ENCODE measurements around the gene KIF5A. TPM values are rescaled to one million over a fixed set of nuclear protein-coding genes. Genes with fewer than 3 reads are reported as not detected.
"Not testable (repeated sequence)": the region's sequence is repeated elsewhere in the genome, so short reads cannot be mapped to it uniquely, and the experiment has no call there.

The KIF5A gene
- total RNA-seq, 1 donor from 2014 or later = 0.22 TPM

DNA sequence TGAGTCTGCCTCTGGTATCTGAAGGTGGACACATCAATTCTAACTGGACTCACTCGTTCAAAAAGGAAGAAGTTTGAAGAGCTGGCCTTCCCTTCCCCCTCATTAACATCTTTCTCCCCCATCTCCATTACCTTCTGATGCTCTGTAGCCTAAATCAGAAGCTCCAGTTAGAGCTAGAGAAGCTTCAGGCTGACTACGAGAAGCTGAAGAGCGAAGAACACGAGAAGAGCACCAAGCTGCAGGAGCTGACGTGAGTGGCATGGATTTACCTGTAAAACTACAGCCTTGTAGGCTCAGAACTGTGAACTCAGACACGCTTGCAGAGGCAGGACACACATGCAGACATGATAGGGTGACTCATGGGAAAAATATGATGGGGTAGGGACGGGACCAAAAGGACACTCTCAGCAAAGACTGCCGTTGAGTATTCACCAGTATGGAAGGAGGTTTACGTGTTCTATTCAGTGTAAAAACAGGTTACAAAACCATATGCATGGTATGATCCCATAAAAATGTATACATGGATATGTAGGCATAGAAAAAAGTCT lies 26.8 kb downstream of the KIF5A start:
- intact Hi-C loops (cut with DNase I) = no loop called here
- DNase-seq (ENCODE audit: low spot score) = peak; percentile 35

DNA sequence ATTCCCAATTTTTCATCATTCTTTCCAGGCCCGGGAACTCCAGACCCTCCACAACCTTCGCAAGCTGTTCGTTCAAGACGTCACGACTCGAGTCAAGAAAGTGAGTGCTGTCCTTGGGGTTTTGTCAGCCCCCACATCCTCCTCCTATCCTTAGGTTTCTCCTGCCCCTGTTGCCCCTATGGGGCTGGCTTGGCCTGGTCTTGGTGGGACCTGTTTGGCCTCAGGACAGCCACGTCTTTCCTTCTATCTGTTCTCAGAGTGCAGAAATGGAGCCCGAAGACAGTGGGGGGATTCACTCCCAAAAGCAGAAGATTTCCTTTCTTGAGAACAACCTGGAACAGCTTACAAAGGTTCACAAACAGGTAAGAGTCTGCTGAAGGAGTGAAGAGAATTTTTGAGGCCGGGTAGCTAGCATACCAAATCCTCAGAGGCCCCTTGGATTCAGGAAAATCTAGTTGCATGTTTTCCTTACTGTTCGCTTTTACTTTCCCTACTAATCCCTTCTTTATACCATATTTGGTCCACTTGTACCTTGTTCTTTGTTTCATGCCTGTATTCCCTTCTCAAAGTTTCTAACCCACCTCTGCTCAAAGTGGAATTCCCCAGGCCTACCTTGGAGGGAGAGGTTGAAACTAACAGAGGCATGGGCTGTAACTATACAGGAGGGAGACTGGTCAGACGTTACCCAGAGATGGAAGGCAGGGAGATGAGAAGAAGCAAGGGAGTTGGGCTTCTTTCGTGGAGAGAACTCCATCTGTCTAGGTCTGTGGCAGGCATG lies 28.3 kb downstream of the KIF5A start:
- intact Hi-C loops (cut with DNase I) = no loop called here
- DNase-seq (ENCODE audit: low spot score) = no peak

DNA sequence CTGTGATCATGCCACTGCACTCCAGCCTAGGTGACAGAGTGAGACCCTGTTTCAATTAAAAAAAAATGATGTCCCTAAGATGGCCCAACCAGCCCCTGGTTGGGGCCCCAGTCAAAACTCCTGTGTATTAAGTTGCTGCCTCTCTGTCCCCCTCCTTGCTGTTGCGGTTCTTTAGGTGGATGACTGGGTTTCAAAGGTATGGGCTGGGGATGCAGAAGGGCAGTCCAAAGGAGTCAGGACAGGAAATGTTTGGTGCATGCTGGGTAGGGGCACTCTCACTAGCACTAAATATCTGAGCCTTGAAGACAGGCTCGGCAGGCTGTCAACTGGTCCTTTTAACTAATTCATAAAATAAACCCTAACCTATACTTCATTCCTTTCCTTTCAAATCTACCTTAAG lies 29.2 kb downstream of the KIF5A start:
- intact Hi-C loops (cut with DNase I) = no loop called here
- DNase-seq (ENCODE audit: low spot score) = peak; percentile 17

DNA sequence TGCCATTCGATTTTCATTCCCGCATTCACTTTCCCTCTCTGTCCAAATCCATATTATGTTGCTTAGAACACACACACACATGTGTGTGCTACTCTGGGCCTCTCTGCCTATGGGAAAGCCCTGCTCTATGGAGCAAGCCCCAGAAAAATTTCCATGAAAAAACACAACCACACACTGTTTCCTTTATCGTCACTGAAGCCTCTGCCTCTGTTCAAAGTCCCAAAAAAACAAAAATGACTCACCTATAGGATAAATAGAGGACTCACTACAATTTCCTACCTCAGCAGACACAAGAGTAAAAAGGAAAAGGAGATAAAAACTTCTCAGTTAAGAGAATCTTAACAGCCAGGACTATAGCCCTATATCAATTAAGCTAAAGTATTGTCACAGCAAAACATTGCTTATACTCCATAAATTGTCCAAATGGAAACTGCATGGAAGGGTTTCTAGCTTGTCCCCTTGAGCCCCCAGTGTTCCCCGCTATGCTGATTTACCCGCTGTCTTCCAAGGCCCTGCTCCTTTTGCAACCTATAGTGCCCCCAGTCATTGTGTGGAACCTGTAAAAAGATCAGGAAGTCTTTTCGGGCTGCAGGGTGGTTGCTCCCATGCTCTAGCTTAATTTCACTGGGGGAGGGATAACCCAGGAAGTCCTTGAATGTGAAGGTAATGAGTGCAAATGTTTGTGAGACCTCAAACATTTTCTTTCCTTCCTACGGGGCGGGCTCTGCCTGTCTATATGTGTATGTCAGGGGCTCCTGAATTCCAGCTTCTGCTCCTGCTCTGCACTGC lies 30.0 kb downstream of the KIF5A start:
- DNase-seq (ENCODE audit: low spot score) = peak; percentile 46
- intact Hi-C loops (cut with DNase I) = no loop called here

DNA sequence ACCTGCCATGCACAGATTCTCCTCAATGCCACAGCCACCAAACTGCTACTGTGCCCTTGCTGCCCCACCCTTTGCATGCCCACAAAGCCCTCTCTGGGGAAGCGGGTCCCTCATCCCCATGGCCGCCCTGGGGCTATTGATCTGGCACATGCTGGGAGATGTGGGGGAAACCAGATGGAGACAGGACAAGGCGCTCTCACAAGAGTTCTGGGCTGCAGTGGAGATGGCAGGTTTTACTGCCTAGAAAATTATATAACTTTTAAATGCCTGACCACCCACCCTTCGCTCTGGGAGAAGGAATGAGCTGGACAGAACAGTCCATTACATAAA lies 30.6 kb downstream of the KIF5A start:
- intact Hi-C loops (cut with DNase I) = no loop called here
- no peak for DNase-seq (ENCODE audit: low spot score)

DNA sequence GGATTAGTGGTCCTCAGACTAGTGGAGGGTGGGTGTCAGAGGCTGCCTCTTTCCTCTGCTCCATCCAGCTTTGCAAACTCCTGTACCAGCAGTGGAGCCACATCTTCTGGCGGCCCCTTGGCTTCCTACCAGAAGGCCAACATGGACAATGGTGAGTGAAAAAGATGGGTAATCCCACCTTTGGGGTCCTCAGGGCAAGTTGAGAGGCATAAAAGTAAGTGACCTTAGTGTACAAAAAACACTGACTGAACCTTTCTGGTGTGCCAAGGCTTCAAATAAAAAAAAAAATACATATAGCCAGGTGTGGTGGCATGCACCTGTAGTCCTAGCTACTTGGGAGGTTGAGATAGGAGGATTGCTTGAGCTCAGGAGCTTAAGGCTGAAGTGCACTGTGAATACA lies 32.0 kb downstream of the KIF5A start:
- peak; percentile 6 for DNase-seq (ENCODE audit: low spot score)
- intact Hi-C loops (cut with DNase I) = no loop called here

DNA sequence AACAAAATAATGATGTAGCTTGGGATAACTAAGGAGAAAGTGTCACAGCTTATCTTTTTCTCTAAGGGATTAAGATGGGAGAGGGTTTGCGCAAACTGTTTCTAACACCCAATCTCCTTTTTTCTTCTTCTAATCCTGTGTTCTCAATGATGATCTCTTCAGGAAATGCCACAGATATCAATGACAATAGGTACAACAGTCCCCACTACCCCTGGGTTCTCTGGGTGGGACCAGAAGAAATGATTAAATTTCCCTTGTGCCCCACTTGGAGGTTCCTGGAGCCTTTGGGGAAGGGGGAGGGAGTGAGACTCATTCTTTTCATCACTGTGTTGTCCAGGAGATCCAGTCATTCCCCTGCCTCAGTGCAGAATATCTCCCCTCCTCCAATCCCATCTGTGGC lies 32.6 kb downstream of the KIF5A start:
- intact Hi-C loops (cut with DNase I) = no loop called here

DNA sequence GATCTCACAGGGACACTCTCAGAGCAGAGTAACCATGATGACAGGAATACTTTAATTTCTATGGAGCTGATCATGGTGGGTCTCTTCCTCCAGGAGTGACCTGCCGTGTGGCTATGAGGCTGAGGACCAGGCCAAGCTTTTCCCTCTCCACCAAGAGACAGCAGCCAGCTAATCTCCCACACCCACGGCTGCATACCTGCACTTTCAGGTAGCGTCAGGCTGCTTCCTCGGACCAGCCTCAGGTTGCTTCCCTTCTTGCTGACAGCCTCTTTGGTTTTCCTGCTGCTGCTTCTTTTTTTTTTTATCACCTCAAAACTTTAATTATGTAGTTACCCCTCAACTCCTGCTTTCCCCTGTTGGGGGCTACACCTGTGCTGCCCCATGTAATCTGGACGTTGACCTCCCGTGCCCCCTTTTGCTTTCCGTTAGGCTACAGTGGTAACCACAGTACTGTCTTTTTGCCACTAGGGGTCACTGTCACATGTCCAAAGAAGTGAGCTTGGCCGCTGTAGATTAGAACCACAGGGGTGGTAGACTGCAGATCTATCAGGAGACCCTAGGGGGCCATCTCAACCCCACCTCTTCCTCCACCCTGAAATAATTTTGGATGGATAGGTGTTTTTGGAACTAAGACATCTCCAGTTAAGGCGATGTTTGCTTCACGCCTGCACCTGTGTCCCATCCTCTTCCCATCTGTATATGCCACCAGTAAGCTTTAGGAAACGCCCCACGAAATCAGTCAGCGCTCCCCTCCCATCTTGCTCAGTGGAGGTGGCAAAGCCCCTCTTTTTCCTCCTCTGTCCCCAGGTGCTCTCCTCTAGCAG lies 33.4 kb downstream of the KIF5A start:
- DNase-seq (ENCODE audit: low spot score) = no peak
- intact Hi-C loops (cut with DNase I) = loop anchor here (1.0 kb wide), 1 partner anchor 39 kb away; no protein-coding TSS in a partner anchor

More for the DNA sequence above, 32.6 kb downstream of the KIF5A start:
- no peak for DNase-seq (ENCODE audit: low spot score)

DNA sequence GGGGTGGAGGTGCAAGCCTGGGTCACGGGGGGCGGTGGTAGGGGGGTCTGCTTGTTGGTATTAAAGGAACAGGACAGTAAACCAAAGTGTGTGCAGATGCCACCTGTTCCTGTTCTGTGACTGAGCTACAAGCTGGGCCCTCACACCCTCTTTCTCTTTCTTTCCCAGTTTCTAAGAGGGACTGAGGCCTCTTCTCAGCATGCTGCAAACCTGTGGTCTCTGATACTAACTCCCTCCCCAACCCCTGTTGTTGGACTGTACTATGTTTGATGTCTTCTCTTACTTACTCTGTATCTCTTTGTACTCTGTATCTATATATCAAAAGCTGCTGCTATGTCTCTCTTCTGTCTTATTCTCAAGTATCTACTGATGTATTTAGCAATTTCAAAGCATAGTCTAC lies 34.2 kb downstream of the KIF5A start:
- no peak for DNase-seq (ENCODE audit: low spot score)
- intact Hi-C loops (cut with DNase I) = no loop called here

DNA sequence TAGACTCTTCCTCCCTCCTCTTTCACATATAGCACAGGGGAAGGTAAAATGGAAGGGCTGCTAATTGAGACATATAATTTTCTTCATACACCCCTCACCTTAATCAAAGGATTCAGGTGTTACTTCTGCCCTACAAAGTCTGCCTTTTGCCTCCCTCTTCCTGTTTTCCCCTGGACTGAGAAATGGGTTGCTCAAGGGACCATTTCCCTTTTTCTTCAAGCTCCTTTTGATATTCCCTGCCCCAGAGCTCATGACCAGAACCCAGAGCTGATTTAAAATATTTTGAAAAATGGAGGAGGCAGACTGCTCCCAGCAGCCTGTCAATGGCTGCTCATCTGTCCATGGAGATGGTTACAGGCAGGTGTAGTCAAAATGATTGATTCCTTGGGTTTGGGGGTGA lies 34.8 kb downstream of the KIF5A start:
- intact Hi-C loops (cut with DNase I) = no loop called here
- DNase-seq (ENCODE audit: low spot score) = no peak

DNA sequence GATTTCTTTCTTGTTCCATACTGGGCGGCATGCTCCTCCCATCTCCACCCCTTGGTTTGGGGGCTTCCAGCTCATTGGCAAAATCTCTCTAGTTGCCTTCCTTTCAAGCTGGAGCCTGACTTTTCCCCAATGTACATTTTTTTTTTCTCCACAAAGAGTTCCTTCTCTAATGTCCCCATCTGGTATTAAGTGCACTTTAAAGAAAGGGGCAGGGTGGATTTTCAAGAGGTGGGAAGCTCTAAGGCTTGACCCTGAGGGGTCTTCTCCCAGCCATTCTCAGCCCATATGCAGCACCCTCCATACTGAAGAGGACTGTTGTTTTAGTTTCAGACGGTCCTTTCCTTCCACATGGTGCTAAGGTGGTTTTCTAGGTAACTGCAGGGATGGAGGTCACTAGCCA lies 35.3 kb downstream of the KIF5A start:
- DNase-seq (ENCODE audit: low spot score) = no peak
- intact Hi-C loops (cut with DNase I) = no loop called here

DNA sequence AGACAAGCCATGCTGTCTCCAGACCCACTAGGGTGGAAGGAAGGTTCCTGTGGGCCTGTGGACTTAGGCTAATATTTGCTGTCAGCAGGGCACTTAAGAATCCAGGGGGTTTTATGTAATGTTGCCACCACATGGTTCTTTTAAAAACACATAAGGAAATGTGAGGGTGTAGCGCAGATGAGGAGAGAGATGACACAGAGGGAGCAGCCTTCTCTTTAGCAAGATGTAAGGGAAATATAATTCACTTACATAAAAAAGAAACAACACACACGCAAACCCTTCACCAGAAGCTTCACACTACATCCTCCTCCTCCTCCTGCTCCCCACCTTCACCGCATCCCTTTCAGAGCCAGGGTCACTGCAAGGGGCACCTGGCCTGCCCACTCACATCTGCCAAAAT lies 36.3 kb downstream of the KIF5A start:
- DNase-seq (ENCODE audit: low spot score) = no peak
- intact Hi-C loops (cut with DNase I) = no loop called here

DNA sequence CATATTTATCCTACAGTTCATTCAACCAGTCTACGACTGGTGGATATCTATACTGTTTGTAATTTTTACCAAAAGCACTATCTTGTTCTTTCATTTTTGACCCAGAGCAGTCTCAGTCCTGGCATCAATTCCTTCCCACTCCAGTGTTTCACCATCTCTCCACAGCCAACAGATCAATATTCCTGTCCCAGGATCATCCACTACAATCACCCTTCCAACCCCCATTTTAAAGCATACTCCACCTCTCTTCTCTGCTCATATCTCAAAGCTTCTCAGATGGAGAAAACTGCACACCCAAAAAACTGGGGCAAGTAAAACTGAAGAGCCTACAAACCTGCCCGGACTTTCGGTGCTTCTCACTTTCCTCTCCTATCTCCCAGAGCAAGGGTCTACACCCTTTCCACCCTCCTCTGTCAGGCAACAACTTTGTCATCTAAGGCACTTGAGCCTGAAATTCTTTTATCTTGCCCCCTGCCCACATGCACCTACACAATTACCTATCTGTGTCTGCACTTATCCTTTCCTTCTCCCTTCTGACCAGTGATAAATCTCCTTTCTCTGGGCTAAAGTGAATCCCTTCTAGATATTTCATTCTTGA lies 37.1 kb downstream of the KIF5A start:
- intact Hi-C loops (cut with DNase I) = no loop called here
- no peak for DNase-seq (ENCODE audit: low spot score)

DNA sequence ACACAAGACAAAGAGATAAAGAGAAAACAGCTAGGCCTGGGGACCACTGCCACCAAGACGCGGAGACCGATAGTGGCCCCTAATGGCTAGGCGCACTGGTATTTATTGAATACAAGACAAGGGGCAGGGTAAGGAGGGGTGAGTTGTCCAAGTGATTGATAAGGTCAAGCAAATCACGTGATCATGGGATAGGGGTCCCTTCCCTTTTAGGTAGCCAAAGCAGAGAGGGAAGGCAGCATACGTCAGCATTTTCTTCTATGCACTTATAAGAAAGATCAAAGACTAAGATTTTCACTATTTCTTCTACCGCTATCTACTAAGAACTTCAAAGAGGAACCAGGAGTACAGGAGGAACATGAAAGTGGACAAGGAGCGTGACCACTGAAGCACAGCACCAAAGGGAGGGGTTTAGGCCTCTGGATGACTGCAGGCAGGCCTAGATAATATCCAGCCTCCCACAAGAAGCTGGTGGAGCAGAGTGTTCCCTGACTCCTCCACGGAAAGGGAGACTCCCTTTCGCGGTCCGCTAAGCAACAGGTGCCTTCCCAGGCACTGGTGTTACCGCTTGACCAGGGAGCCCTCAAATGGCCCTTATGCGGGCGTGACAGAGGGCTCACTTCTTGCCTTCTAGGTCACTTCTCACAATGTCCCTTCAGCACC lies 39.2 kb downstream of the KIF5A start:
- DNase-seq (ENCODE audit: low spot score); intact Hi-C loops (cut with DNase I): not testable (repeated sequence)

DNA sequence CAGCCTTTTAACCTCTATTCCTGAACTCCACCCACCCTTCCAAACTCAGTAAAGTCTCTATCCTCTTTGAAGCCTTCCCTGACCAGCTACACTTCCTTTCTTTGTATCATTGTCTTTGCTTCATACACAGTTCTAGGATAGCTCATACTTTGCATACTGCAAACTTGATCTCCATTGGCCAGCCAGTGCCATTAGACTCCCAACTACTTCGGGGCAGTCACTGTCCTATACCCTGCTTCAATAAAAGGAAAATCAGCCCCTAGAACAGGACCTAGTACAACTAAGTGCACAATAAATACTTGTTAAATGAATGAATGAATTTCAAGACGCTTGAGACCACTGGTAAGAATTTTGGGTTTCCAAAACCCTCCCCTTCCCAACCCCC lies 40.6 kb downstream of the KIF5A start:
- no peak for DNase-seq (ENCODE audit: low spot score)
- intact Hi-C loops (cut with DNase I) = no loop called here

DNA sequence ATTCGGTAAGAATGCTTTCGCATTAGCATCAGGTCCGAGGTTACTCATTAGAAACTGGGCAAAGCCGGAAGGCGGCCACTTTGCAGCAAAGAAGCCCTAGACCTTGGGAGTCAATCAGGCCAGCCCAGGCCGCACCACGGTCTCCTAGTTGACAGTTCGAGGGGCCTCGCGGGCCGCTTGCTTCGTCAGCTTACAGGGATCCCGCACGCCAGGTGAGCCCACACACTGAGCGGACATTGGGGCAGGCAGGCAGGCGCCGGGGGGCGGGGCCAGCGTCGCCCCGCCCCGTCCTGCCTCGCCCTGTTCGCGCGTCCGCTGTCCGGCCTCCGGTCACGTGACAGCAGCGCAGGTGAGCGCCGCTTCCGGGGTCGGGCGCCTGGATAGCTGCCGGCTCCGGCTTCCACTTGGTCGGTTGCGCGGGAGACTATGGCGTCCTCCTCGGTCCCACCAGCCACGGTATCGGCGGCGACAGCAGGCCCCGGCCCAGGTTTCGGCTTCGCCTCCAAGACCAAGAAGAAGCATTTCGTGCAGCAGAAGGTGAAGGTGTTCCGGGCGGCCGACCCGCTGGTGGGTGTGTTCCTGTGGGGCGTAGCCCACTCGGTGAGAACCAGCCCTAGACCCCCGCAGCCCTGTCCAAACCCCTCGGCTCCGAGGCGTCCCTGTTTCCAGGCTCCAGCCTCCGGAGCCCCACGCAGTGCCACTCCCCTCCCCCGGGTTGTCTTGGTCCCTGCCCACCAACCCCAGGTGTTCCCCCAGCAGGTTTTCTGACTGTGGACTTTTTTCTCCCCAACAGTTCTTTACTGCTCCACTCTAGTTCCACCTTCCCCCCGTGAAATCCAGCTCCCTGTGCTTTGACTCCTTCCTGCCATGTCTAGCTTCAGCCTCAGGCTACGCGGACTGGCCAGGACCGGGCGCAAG lies 41.3 kb downstream of the KIF5A start, which contains the start of gene PIP4K2C:
Gene PIP4K2C (plus strand): TSS at position 329 of the 918 bp plus-strand sequence. CDS start 98 bp downstream, at position 427.
- peak; percentile 94 for DNase-seq (ENCODE audit: low spot score)
- intact Hi-C loops (cut with DNase I) = no loop called here

DNA sequence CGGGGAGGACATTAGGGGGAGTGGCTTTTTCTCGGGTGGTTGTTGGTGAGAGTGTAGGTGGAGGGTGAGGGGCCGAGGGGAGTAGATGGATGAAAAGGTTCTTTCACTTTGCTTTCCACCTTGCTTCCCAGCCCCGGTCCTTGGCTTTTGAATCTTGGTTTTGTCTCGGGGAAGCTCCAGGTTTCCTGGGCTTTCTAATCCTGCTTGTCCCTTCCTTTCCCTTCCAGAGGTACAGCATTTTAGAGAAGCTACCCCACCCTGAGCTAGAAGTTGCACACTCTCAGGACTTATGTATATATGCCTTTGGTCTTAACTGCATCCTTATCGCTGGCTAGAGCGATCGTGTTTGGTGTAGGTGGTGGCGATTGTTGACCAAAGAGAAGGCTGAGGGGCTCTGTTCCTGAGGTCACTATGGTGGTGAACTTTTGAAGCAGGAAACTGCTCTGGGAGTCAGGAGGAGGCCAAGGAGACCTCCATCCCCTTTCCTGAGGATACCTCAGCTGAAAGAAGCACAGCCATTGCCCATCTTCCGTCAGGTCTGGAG lies 42.0 kb downstream of the KIF5A start:
- intact Hi-C loops (cut with DNase I) = no loop called here
- DNase-seq (ENCODE audit: low spot score) = no peak

Measured in cardiac septum (tissue), 1 donor.